VCaP (cell line): Measurements from ENCODE around the gene ALMS1.

Experiments
- H3K27ac ChIP-seq: fragments of 450-650 bp; 2 replicates; pipeline ENCODE4 v1.5.1; 2017
- CTCF ChIP-seq: fragments of 450-650 bp; conservative IDR thresholded peaks from 2 replicates; pipeline ENCODE4 v1.5.1; 2017; ENCODE audit warnings: mild to moderate bottlenecking, moderate library complexity

ALMS1 gene

GRCh38 chr2:73356097-73356496, 29.5 kb upstream of the ALMS1 start:
- TF ChIP-seq CTCF: no peak
- H3K27ac ChIP-seq: no peak overlapping the region

DNA sequence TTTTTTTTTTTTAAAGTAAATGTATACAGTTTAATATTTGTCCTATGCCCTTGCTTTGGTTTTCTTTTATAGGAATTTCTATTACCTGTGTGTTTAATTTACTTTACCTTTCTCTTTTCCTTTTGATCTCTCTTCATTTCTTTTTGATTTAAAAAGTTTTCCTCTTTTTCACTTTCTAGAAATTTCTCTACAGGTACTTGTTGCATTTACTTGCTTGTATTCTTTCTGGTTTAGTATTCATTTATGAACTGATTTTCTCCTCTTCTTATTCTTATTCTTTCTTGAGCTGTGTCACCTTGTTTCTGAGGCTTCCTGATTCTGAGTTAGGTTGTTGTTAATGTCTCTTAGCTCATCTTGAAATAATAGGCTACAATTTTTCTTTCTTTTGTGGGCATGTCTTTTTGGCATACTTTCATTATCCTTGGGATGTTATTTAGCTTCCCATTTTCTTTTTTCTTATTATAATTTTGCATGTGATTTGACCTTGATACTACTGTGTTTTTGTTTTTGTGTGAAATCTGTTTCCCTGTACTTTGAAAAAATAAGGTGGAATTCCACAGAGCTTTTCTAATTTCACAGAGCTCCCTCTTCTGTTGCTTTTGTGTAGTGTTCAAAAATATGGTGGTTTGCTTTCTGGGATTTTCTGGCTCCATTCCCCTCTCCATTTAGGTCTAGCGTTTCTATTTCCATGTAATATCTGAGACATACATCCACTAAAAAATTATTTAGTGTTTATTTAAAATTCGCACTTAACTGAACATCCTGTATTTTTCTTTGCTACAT, 25.5 kb upstream of the ALMS1 start:
- peak; percentile 67 for TF ChIP-seq CTCF

GRCh38 chr2:73366060-73366459, 19.6 kb upstream of the ALMS1 start:
- no peak overlapping the region for H3K27ac ChIP-seq
- no peak for TF ChIP-seq CTCF

More for the DNA sequence above, 25.5 kb upstream of the ALMS1 start:
- no peak overlapping the region for H3K27ac ChIP-seq

- H3K27ac ChIP-seq: no peak overlapping the region
- no peak for TF ChIP-seq CTCF
Observed at GRCh38 chr2:73368781-73369180, 16.9 kb upstream of the ALMS1 start.

DNA sequence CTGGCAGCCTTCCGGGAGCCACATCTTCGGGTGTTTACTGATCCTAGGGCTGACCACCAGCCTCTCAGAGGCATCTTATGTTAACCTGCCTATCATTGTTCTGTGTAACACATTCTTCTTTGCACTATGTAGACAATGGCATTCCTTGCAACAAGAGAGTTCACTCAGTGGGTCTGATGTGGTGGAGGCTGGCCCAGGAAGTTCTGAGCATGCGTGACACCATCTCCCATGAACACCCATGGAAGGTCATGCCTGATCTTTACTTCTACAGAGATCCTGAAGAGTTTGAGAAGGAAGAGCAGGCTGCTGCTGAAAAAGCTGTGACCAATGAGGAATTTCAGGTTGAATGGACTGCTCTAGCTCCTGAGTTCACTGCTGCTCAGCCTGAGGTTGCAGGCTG, 15.3 kb upstream of the ALMS1 start:
- H3K27ac ChIP-seq: no peak overlapping the region
- TF ChIP-seq CTCF: no peak

GRCh38 chr2:73373344-73373743, 12.3 kb upstream of the ALMS1 start:
- no peak overlapping the region for H3K27ac ChIP-seq
- TF ChIP-seq CTCF: no peak

DNA sequence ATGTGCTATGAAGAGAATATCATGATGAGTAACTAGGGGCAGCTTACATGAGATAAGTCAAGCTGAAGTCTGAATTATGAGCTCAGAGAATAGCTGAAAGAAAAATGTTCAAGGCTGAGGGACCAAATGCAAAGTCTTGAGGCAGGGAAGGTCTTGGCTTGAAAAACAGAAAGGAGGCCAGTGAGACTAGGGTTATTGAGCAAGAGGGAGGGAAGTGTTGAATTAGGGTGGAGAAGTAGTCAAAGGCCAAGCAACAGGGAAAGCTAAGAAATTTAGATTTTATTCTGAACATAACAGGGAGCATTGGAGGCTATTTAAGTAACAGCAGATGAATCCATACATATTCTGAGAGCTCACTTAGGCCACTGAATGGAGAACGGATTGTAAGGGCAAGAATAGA, 11.4 kb upstream of the ALMS1 start:
- H3K27ac ChIP-seq: no peak overlapping the region
- no peak for TF ChIP-seq CTCF
